GM12892 (cell line): ENCODE measurements around the gene NSD2.

ENCODE experiments used
- POLR2A ChIP-seq: IDR thresholded peaks from 2 replicates; pipeline ENCODE4 v1.6.1; 2011; ENCODE audit warnings: low read depth, low read length, control low read depth
- POLR2AphosphoS5 ChIP-seq: IDR thresholded peaks from 2 replicates; pipeline ENCODE4 v1.6.1; 2011; ENCODE audit warnings: low read depth, low read length, control low read depth
- TAF1 ChIP-seq: IDR thresholded peaks from 2 replicates; pipeline ENCODE4 v1.6.1; 2011; ENCODE audit warnings: low read depth, mild to moderate bottlenecking, control low read depth, low read length, borderline replicate concordance

- TF ChIP-seq POLR2A (no peak), POLR2AphosphoS5 (no peak), TAF1 (no peak)
Measured at GRCh38 chr4:1978226-1978625, 107.0 kb downstream of the NSD2 start.
